GM15510 (cell line): ENCODE measurements around the gene TTC33.

ENCODE experiments used
- POLR2A ChIP-seq: IDR thresholded peaks from 3 replicates; pipeline ENCODE4 v1.6.1; 2011; ENCODE audit warnings: borderline replicate concordance; ENCODE audit not compliant: insufficient read length; ENCODE audit errors: extremely low read depth

TTC33 gene

DNA sequence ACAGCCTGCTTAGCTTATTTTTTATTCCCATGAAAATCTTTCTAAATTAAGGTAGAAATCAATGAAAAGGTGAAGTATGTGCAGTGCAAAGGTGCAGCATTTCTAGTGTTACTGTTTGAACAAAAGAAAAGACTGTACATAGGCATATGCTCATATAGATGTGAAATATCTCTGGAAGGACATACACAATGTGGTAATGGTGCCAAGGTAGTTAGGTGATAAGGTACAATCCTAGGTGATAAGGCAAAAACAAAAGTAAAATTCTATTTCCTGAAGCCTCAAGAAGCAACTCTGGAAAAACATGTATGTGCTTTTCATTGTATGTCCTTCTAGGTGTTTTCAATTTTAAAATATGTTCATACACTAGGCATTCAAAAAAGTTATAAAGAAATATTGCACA, 215.5 kb downstream of the TTC33 start:
- no peak for TF ChIP-seq POLR2A

DNA sequence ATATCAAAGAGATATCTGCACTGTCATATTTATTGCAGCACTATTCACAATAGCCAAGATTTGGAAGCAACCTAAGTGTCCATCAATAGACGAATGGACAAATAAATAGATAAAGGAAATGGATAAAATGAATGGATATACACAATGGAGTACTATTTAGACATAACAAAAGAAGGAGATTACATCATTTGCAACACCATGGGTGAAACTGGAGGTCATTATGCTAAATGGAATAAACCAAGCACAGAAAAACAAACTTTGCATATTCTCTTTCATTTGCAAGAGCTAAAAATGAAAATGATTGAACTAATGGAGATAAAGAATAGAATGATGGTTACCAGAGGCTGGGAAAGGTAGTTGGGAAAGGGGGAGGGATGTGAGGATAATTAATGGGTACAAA, 231.1 kb downstream of the TTC33 start:
- no peak for TF ChIP-seq POLR2A

DNA sequence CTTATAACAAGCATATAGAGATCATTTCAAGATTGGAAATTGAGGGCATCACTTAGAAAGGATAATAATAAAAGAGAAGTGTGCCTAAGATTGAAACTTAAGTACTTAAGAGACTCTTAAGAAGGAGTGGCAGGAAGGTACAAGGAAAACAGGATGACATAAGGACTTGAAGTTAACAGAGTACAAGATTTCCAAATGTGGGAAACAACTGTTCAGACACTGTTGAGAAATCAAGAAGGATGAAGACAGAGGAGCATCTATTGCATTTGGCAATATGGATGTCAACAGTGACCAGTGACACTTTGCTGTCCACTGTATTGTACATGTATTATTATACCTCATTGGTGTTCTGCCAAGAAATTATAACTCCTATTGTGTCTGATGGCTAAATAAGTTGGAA, 233.8 kb downstream of the TTC33 start:
- no peak for TF ChIP-seq POLR2A

DNA sequence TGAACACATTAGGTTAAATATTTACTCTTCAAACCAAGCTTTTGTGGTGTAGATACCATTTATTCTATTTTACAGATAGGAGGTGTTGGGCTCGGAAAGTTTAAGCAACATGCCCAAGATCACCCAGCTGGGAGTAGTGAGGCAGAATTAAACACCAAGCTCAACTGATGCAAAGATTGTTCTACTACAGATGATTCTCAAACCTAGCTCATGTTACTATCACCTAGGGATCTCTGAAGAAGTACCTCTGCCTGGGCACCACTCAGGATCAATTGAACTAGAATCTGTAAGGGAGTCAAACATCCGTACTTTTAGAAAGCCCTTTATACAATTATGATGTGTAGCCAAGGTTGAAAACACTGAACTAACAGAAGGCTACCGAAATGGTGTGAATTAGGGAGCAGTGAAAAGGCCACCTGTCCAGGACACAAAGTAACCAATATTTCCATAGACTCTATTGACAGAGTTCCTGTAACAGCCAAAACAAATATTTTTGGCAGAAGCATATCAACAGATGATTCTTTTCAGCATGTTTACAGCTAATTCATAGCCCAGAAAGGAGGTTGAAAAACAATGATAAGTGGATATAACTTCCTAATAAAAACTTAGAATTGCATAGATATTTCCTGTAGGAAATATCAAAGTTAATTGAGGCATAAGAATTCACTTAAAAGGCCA, 234.5 kb downstream of the TTC33 start:
- no peak for TF ChIP-seq POLR2A

DNA sequence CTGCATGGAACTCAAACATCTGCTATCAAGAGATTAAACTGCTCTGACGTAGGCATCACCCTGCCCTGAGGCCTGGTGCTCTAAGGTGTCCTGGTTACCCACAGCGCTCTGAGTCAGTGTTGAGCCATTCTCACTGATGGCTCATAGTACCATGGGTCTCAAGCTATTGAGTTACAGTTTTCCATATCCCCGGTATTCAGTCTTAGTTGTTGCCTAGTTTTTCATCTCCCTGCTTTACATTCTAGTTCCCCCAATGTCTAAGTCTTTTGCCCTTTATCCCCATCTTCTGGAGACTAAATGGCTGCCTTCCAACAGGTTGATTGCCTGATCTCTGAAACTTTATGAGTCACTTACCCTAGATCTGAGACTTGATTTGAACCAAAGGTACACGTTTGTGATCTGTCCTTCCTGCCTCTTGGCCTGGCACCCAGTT, 237.3 kb downstream of the TTC33 start:
- no peak for TF ChIP-seq POLR2A

DNA sequence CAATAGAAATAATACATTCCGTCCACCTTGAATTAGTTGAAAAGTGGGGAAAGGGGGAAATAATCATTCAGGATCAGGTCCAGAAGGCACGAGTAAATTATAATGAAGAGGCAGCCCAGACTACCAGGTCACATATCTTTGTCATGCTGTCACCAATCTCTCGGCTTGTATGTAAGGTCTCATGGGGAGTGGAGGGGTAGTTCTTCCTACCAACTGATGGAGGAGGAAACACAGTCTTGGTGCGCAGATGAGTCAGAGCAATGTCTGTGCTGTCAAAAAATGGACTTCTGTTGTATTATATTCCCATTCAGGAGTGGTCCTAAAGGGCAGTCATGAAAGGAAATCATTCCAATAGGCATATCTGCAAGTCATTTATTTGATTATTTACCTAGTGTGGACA, 240.3 kb downstream of the TTC33 start:
- no peak for TF ChIP-seq POLR2A

DNA sequence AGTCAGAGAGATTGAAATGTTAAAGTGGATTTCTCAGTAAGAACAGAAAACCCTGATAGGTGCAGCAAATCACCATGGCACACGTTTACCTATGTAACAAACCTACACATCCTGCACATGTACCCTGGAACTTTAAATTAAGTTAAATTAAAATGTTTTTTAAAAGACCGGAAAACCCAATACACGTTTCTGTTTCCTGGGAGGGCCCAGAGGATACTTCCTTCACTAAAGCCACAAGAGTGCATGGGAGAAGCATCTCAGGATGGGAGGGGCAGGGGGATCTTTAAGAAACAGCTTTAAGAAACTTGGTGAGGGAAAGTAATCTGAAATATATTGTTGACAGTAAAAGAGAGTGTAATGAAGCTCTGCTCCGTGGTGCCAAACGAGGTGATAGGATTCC, 240.8 kb downstream of the TTC33 start:
- no peak for TF ChIP-seq POLR2A

DNA sequence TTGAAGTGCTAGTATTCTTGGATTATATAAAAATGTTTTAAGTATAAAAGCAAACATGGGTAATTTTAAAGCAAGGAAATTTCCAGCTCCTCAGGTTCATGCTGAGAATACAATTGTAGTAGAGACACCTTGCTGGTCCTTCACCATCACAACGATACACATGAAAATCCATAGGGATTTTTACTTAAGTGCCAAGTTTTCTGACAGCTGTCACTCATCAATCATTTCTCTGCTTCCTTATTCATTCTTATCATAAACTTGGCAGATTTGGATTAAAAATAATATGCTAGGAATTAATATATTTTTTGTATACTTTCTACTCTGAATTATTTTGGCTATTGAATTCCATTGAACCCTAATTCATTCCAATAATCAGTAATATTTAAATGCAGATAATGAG, 244.0 kb downstream of the TTC33 start:
- no peak for TF ChIP-seq POLR2A

DNA sequence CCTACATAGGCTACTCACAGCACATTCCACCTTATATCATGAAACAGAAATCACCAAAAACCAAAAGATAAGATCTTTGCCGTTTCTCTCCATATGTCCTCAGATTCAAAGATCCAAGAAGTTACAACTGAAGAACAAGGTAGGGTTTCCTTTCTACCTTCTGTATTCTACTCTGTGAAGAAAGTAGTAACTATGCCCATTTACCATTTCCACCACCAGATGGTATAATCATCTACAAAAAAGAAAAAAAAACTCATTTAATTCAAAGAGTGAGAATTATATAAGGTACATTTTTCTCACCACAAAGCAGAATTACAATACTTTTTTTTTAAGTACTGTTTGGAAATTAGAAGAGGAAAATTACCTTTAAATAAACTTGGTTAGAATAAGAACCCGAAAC, 248.7 kb downstream of the TTC33 start:
- no peak for TF ChIP-seq POLR2A

DNA sequence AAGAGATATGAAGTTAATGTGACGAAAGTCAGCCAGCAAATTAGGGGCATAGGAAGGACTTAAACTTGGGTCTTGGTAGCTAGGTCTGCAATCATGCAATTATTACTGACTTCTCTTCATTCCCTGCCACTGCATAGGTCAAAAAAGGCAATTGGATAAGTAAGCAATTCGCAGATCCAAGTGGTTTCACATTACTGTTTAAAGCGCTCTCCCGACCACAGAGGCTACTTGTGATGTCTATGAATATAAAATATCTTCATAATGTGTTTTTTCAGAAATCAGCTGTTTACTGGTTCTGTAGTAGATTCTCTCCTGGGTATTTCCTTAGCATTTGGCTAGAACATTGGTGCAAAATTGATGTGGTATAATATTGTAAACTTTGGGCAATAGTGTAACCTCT, 250.7 kb downstream of the TTC33 start:
- no peak for TF ChIP-seq POLR2A

DNA sequence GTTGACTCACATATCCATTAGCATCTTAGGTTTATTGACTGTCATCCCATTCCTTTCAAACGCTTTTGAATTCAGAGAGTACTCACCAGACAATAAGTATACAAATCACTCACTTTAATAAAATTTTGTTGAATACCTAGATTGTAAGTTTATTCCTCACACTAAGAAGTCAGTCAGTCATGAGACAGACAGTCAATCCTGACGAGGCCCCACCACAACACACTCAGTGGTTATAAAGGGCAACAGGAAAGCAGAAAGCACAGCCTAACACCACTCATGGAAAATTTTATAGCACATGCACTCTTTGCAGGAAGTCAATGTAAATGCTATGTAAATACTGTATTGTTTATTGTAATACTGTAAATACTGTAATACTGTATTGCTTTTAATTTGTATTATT, 252.3 kb downstream of the TTC33 start:
- no peak for TF ChIP-seq POLR2A

DNA sequence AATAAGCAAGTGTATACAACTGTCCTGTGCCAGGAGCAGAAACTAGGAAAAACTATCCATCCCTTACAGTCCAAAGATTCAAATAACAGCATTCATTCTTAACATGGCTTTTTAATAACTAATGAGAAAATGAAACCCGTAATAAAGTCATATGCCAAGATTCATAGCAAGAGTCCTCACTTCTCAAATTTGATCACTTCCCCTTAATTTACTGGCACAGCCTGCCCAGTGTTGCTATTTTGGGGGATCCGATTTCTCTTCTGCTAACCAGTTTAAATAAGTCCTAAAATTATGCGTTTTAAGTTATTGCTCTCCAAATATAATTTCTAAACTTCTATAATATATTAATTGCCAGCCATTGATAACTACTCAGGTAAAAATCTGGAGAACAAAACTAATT, 253.0 kb downstream of the TTC33 start:
- no peak for TF ChIP-seq POLR2A

DNA sequence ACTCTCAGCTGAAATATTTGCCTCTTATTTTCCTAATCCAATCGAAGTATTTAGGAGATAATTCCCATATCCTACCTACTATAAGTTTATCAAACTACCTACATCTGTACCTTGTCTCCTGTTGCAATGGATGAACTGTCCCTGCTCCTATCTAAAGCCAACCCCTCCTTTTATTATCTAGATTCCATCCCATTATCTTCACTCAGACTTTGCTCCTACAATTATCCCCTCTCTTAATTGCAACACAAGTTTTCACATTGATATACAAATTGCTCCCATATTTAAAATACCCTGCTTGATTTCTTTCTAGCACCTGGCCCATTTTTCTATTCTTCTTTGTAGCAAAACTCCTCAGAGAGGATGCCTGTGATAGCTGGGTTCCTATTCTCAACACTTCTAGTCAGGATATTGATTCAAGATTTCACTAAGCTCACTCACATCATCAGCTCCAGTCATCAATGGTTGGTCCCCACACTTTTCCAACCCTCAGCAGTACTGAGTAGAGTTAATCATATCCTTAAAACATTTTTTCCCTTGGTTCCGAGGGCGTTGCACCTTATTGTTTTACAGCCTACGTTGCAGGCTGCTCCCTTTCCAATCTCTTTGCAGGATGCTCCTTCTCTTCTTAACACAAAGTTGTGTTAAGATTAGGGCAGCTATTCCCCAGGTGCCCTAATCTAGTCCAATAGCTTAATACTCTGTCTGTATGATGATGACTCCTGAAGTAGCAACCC, 253.9 kb downstream of the TTC33 start:
- no peak for TF ChIP-seq POLR2A

DNA sequence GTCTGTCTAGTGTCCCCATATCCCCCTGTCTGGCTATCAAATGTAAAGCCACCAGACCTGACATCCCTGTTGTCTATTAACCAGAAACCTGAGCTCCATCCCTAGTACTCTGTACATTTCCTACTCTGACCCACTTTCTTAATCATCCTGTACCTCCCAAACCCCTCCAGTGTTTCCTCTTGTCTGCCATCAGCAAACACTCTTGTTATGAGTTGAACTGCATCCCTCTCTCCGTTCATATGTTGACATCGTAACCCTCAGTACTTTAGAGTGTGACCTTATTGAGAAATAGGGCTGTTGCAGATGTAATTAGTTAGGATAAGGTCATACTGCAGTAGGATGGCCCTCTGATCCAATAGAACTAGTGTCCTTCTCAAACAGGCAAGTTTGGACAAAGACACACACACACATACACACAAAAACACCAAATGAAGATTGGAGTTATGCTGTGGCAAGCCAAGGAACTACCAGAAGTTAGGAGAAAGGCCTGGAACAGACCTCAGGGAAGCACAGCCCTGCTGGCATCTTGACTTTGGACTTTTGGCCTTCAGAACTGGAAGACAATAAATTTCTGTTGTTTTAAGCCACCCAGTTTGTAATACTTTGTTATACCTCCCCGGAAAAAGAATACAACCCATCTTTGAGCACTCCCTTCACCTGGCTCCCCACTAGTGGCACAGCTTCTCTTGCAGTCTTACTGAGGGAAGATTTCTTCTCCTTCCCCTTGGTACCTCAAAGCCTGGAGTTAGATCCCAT, 256.1 kb downstream of the TTC33 start:
- TF ChIP-seq POLR2A = no peak

DNA sequence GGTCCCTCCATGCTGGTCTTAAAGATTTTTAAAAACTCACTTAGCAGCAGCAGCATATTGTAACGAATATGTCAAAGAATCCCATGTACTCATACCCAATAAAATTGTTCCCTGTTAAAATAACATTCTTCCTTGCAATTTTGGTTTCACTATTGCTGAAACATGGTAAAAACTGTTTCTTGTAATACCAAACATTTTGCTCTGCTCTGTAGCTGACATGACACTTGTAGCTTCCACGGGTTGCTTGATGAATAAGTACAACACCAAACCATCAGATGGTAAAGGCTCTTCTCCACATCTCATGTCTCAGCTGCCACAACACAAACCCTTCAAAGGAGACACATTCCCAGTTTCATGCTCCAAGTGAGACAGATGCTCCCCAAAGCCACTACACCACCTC, 256.8 kb downstream of the TTC33 start:
- TF ChIP-seq POLR2A = no peak
